DOHH2 (cell line): ENCODE measurements around the gene TBC1D20.

Experiments used
- H3F3A ChIP-seq: fragments of 200-600 bp; sonication (generic), shearing (Covaris generic); 2 replicates; pipeline ENCODE4 v1.6.0; 2016; ENCODE audit warnings: antibody characterized with exemption, mild to moderate bottlenecking; ENCODE audit not compliant: control insufficient read depth, insufficient read depth
- H3K27ac ChIP-seq: fragments of 200-600 bp; sonication (generic); 2 replicates; pipeline ENCODE4 v1.5.1; 2014; ENCODE audit warnings: low read depth, mild to moderate bottlenecking, low read length, moderate library complexity
- H3K27me3 ChIP-seq: fragments of 200-600 bp; sonication (generic); 2 replicates; pipeline ENCODE4 v1.6.1; 2014; ENCODE audit warnings: mild to moderate bottlenecking, low read length, mixed read lengths; ENCODE audit not compliant: control insufficient read depth
- H3K36me3 ChIP-seq: fragments of 200-600 bp; sonication (generic); 2 replicates; pipeline ENCODE4 v1.6.1; 2014; ENCODE audit warnings: mild to moderate bottlenecking, low read length, moderate library complexity, mixed read lengths; ENCODE audit not compliant: control insufficient read depth
- H3K4me1 ChIP-seq: fragments of 200-600 bp; sonication (generic); 2 replicates; pipeline ENCODE4 v1.6.1; 2014; ENCODE audit warnings: mild to moderate bottlenecking, low read length, mixed read lengths; ENCODE audit not compliant: control insufficient read depth
- H3K4me2 ChIP-seq: fragments of 200-600 bp; sonication (generic); 2 replicates; pipeline ENCODE4 v1.6.0; 2014; ENCODE audit warnings: mild to moderate bottlenecking, low read length, moderate library complexity
- H3K4me3 ChIP-seq: fragments of 200-600 bp; sonication (generic); 2 replicates; pipeline ENCODE4 v1.5.1; 2014; ENCODE audit warnings: mild to moderate bottlenecking, low read length, mixed read lengths
- H3K79me2 ChIP-seq: fragments of 200-600 bp; sonication (generic); 2 replicates; pipeline ENCODE4 v1.6.1; 2014; ENCODE audit warnings: mild to moderate bottlenecking, low read length, mixed read lengths; ENCODE audit not compliant: control insufficient read depth
- H3K9me2 ChIP-seq: fragments of 200-600 bp; sonication (generic); replicated peaks from 2 replicates; pipeline ENCODE4 v1.6.1; 2014; ENCODE audit warnings: mild to moderate bottlenecking, low read length, mixed read lengths; ENCODE audit not compliant: control insufficient read depth
- H3K9me3 ChIP-seq: fragments of 200-600 bp; sonication (generic); 2 replicates; pipeline ENCODE4 v1.6.1; 2014; ENCODE audit warnings: antibody characterized with exemption, low read length, mixed read lengths; ENCODE audit not compliant: control insufficient read depth, insufficient read depth
- H4K20me1 ChIP-seq: fragments of 200-600 bp; sonication (generic); 2 replicates; pipeline ENCODE4 v1.6.0; 2014; ENCODE audit warnings: low read depth, mild to moderate bottlenecking, antibody characterized with exemption, low read length, moderate library complexity; ENCODE audit not compliant: control insufficient read depth, insufficient read depth
- CTCF ChIP-seq: fragments of 200-600 bp; sonication (generic); IDR thresholded peaks from one replicate; pipeline ENCODE4 v1.5.1; 2014; ENCODE audit warnings: antibody characterized with exemption, mild to moderate bottlenecking, low read depth, low read length; ENCODE audit not compliant: poor library complexity, severe bottlenecking
- EZH2phosphoT487 ChIP-seq: fragments of 200-600 bp; sonication (generic); IDR thresholded peaks from 2 replicates; pipeline ENCODE4 v1.6.1; 2017; ENCODE audit warnings: borderline replicate concordance, mild to moderate bottlenecking, antibody characterized with exemption, low read length, moderate library complexity, mixed read lengths

Gene TBC1D20

DNA sequence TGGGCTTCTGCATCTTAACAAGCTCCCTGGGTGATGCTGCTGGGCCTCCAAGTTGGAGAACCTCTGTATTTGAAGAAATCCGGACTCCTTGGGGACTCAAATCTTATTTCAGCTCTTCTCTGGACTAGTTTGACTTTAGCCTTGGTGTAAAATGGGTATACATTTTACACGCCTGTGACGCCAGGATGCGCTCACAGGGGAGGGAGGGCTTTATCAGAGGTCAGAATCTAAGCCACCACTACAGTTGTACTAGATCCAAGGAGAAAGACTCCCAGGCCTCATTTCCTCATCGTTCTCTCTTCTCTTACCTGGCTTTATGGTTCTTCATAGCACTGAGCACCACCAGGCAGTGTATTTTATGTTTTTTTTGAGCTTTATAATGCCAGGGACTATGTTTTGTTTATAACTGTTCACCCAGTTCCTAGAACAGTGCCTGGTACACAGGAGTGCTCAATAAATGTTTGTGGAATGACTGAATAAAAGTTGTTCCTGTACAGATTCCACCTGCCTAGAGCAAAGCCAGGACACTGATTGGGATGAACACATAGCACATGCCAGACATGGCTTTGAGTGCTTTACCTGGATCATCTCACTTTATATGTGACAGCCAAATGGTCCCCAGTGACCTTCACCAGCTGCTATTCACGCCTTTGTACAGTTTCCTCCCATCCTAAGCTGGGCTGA is 59.3 kb downstream of the TBC1D20 start:
- Histone ChIP-seq H4K20me1 (no peaks in the 10 kb centered on the region), H3K4me2 (peak overlapping the region; percentile 29; the same call in 1 of the 2 replicates), H3K27me3 (no peaks in the 10 kb centered on the region), H3F3A (peaks cover 3% of the 10 kb centered on the region; the same call in 1 of the 2 replicates), H3K79me2 (no peaks in the 10 kb centered on the region), H3K9me3 (no peaks in the 10 kb centered on the region), H3K36me3 (no peaks in the 10 kb centered on the region), H3K4me3 (no peak overlapping the region), H3K9me2 (no peaks in the 10 kb centered on the region), H3K27ac (no peak overlapping the region), H3K4me1 (peaks cover 32% of the 10 kb centered on the region)
- TF ChIP-seq EZH2phosphoT487 (no peak), CTCF (no peak)

- Histone ChIP-seq H3K9me2 (no peaks in the 10 kb centered on the region), H3K9me3 (no peaks in the 10 kb centered on the region), H3K4me3 (no peak overlapping the region), H3K79me2 (no peaks in the 10 kb centered on the region), H3K27me3 (no peaks in the 10 kb centered on the region), H3F3A (peaks cover 3% of the 10 kb centered on the region; the same call in 1 of the 2 replicates), H3K36me3 (peaks cover 5% of the 10 kb centered on the region), H4K20me1 (no peaks in the 10 kb centered on the region), H3K4me1 (peaks cover 31% of the 10 kb centered on the region), H3K4me2 (peak overlapping the region; percentile 29; the same call in 1 of the 2 replicates), H3K27ac (no peak overlapping the region)
- TF ChIP-seq EZH2phosphoT487 (no peak), CTCF (no peak)
These were observed 59.8 kb downstream of the TBC1D20 start for GRCh38 chr20:402496-402885.

DNA sequence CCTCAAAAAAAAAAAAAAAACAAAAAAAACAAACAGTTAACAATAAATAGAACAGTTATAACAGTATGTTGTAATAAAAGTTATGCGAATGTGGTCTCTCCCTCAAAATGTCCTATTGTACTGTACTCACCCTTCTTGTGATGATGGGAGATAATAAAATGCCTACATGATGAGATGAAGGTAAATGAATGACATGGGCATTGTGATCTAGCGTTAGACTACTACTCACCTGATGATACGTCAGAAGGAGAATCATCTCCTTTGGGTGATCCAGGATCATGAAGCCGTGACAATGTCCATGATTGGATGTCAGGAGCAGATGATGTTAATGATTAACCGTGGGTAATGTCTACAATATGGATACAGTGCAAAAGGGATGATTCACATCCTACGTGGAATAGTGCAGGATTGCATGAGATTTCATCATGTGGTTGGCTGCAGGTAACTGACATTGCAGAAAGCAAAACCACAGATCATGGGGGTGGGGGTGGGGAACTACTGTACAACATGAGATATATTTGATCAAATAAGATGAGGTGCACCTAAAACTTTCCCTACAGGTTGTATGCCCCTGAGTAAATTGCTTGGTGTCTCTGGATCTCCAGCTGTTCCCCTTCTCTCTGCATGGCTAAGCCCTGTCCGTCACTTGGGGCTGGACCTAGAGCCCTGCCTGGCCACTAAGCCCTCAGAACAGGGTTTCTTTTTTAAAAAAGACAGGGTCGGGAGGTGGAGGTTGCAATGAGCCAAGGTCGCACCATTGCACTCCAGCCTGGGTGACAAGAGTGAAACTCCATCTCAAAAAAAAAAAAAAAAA is 60.4 kb downstream of the TBC1D20 start:
- peaks cover 3% of the 10 kb centered on the region; the same call in 1 of the 2 replicates for H3F3A ChIP-seq
- H3K79me2 ChIP-seq, result no peaks in the 10 kb centered on the region
- no peaks in the 10 kb centered on the region for H3K9me2 ChIP-seq
- H3K4me1 ChIP-seq, result peaks cover 25% of the 10 kb centered on the region
- no peak overlapping the region for H3K27ac ChIP-seq
- H3K27me3 ChIP-seq, result no peaks in the 10 kb centered on the region
- peak overlapping the region; percentile 7; the same call in 1 of the 2 replicates for H3K4me3 ChIP-seq
- H3K36me3 ChIP-seq, result peaks cover 11% of the 10 kb centered on the region
- TF ChIP-seq CTCF (no peak), EZH2phosphoT487 (no peak)
- H4K20me1 ChIP-seq, result no peaks in the 10 kb centered on the region
- H3K9me3 ChIP-seq, result no peaks in the 10 kb centered on the region
- H3K4me2 ChIP-seq, result peak overlapping the region; percentile 37
